HG03460 (cell line): ENCODE results near the gene ADGRG4.
"Not testable (repeated sequence)": the region's sequence is repeated elsewhere in the genome, so short reads cannot be mapped to it uniquely, and the experiment has no call there.

Source experiments
- ATAC-seq: cut with Tn5 transposase; IDR thresholded peaks from one replicate; pipeline ENCODE4 v1.9.1; 2021; ENCODE audit not compliant: unreplicated experiment

ADGRG4 gene

GRCh38 chrX:136300721-136301120 lies at the start of gene ADGRG4:
ADGRG4 (plus strand) TSS chrX:136300963; CDS start chrX:136308778, 7,815 bp downstream.
- ATAC-seq = not testable (repeated sequence)

GRCh38 chrX:136251041-136251991 lies 49.4 kb upstream of the ADGRG4 start, which contains the start of gene MAP7D3:
MAP7D3 (minus strand) TSS chrX:136251400; CDS start chrX:136251358, 42 bp downstream.
- peak; percentile 86 for ATAC-seq

GRCh38 chrX:136255541-136255940 lies 45.2 kb upstream of the ADGRG4 start:
- ATAC-seq = no peak

GRCh38 chrX:136256026-136256425 lies 44.7 kb upstream of the ADGRG4 start:
- ATAC-seq = no peak

GRCh38 chrX:136258951-136259350 lies 41.8 kb upstream of the ADGRG4 start:
- ATAC-seq = no peak

GRCh38 chrX:136259543-136259942 lies 41.2 kb upstream of the ADGRG4 start:
- no peak for ATAC-seq

- ATAC-seq = no peak
Observed at GRCh38 chrX:136260776-136261175, 40.0 kb upstream of the ADGRG4 start.

GRCh38 chrX:136261321-136261720 lies 39.4 kb upstream of the ADGRG4 start:
- ATAC-seq = no peak

GRCh38 chrX:136262243-136262642 lies 38.5 kb upstream of the ADGRG4 start:
- ATAC-seq = no peak

- ATAC-seq = no peak
Observed at GRCh38 chrX:136262812-136263315, 37.9 kb upstream of the ADGRG4 start.

- no peak for ATAC-seq
Observed at GRCh38 chrX:136266828-136267227, 33.9 kb upstream of the ADGRG4 start.

- no peak for ATAC-seq
Observed at GRCh38 chrX:136268051-136269048, 32.4 kb upstream of the ADGRG4 start.

- ATAC-seq = no peak
Observed at GRCh38 chrX:136269921-136270320, 30.8 kb upstream of the ADGRG4 start.

GRCh38 chrX:136271300-136271699 lies 29.5 kb upstream of the ADGRG4 start:
- no peak for ATAC-seq

- no peak for ATAC-seq
Observed at GRCh38 chrX:136272325-136272724, 28.4 kb upstream of the ADGRG4 start.

GRCh38 chrX:136273986-136274385 lies 26.8 kb upstream of the ADGRG4 start:
- ATAC-seq = no peak

- no peak for ATAC-seq
Observed at GRCh38 chrX:136275553-136275952, 25.2 kb upstream of the ADGRG4 start.

- not testable (repeated sequence) for ATAC-seq
Observed at GRCh38 chrX:136286375-136286774, 14.4 kb upstream of the ADGRG4 start.

- ATAC-seq = no peak
Observed at GRCh38 chrX:136291824-136292223, 8.9 kb upstream of the ADGRG4 start.

- ATAC-seq = no peak
Observed at GRCh38 chrX:136292656-136293055, 8.1 kb upstream of the ADGRG4 start.

GRCh38 chrX:136295380-136295779 lies 5.4 kb upstream of the ADGRG4 start:
- no peak for ATAC-seq
